Ishikawa (cell line): ENCODE results near the gene SRSF1.

Source experiments
- EGR1 ChIP-seq: IDR thresholded peaks from 2 replicates; pipeline ENCODE4 v1.6.1; 2012
- EP300 ChIP-seq: IDR thresholded peaks from 2 replicates; pipeline ENCODE4 v1.6.1; 2012; ENCODE audit warnings: borderline replicate concordance
- FOXM1 ChIP-seq: IDR thresholded peaks from 2 replicates; pipeline ENCODE4 v1.6.1; 2012; ENCODE audit warnings: low read depth, borderline replicate concordance
- NFIC ChIP-seq: IDR thresholded peaks from 2 replicates; pipeline ENCODE4 v1.6.1; 2012
- RAD21 ChIP-seq: IDR thresholded peaks from 2 replicates; pipeline ENCODE4 v1.6.1; 2012; ENCODE audit warnings: low read depth
- TAF1 ChIP-seq: IDR thresholded peaks from 2 replicates; pipeline ENCODE4 v1.6.1; 2012; ENCODE audit warnings: low read depth, mild to moderate bottlenecking
- TCF12 ChIP-seq: IDR thresholded peaks from 2 replicates; pipeline ENCODE4 v1.6.1; 2012; ENCODE audit warnings: low read depth
- TF ChIP-seq, protein P1 (sequence below): IDR thresholded peaks from 2 replicates; pipeline ENCODE4 v1.6.1; 2012; ENCODE audit warnings: low read depth, mild to moderate bottlenecking
- TF ChIP-seq, protein P2 (sequence below): IDR thresholded peaks from 2 replicates; pipeline ENCODE4 v1.6.1; 2012

DNA sequence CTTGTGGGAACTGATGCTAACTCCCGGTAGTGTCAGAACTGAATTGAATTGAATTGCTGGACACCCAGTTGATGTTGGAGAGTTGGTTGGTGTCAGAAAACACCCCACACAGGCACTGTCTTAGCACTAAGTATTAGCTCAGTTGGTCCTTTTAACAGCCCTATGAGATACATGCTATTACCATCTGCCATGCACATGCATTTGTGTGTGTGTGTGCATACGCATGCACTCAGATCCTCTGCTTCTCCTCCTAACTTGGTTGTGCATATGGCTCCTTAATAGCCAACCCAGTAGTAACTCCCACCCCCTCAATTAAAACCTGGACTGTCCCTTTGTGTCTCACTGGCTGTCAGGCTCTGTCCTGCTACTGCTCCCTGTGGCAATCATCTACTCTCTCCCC, 43.9 kb upstream of the SRSF1 start:
- no peak for TF ChIP-seq FOXM1
- no peak for TF ChIP-seq EP300
- no peak for TF ChIP-seq RAD21
- TF ChIP-seq, protein P1, sequence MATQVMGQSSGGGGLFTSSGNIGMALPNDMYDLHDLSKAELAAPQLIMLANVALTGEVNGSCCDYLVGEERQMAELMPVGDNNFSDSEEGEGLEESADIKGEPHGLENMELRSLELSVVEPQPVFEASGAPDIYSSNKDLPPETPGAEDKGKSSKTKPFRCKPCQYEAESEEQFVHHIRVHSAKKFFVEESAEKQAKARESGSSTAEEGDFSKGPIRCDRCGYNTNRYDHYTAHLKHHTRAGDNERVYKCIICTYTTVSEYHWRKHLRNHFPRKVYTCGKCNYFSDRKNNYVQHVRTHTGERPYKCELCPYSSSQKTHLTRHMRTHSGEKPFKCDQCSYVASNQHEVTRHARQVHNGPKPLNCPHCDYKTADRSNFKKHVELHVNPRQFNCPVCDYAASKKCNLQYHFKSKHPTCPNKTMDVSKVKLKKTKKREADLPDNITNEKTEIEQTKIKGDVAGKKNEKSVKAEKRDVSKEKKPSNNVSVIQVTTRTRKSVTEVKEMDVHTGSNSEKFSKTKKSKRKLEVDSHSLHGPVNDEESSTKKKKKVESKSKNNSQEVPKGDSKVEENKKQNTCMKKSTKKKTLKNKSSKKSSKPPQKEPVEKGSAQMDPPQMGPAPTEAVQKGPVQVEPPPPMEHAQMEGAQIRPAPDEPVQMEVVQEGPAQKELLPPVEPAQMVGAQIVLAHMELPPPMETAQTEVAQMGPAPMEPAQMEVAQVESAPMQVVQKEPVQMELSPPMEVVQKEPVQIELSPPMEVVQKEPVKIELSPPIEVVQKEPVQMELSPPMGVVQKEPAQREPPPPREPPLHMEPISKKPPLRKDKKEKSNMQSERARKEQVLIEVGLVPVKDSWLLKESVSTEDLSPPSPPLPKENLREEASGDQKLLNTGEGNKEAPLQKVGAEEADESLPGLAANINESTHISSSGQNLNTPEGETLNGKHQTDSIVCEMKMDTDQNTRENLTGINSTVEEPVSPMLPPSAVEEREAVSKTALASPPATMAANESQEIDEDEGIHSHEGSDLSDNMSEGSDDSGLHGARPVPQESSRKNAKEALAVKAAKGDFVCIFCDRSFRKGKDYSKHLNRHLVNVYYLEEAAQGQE, result no peak
- TF ChIP-seq, protein P2, sequence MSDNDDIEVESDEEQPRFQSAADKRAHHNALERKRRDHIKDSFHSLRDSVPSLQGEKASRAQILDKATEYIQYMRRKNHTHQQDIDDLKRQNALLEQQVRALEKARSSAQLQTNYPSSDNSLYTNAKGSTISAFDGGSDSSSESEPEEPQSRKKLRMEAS, result no peak
- no peak for TF ChIP-seq EGR1
- TF ChIP-seq TCF12, result no peak
- TF ChIP-seq TAF1, result no peak
- no peak for TF ChIP-seq NFIC
